H9 (cell line): ENCODE data around the gene MTG2. TPM values are rescaled to one million over a fixed set of nuclear protein-coding genes. Genes with fewer than 3 reads are reported as not detected.

Source experiments
- DNase-seq: peaks from one replicate; pipeline ENCODE4 v3.0.0-alpha.2; 2017
- H2AFZ ChIP-seq: one replicate; pipeline ENCODE4 v1.6.1; 2013; ENCODE audit warnings: mild to moderate bottlenecking, low read length, control low read depth, moderate library complexity
- H2AK5ac ChIP-seq: 2 replicates; pipeline ENCODE4 v1.6.1; 2013; ENCODE audit warnings: low read length, control low read depth, mixed read lengths; ENCODE audit not compliant: insufficient read length
- H2BK120ac ChIP-seq: one replicate; pipeline ENCODE4 v1.6.1; 2013; ENCODE audit warnings: low read depth, mild to moderate bottlenecking, low read length, control low read depth, inconsistent platforms; ENCODE audit not compliant: poor library complexity, severe bottlenecking
- H2BK12ac ChIP-seq: 2 replicates; pipeline ENCODE4 v1.6.1; 2013; ENCODE audit warnings: low read length, control low read depth, mixed read lengths, low read depth; ENCODE audit not compliant: insufficient read length
- H2BK15ac ChIP-seq: 2 replicates; pipeline ENCODE4 v1.6.1; 2013; ENCODE audit warnings: low read depth, low read length, control low read depth
- H2BK20ac ChIP-seq: one replicate; pipeline ENCODE4 v1.6.1; 2013; ENCODE audit warnings: low read depth, mild to moderate bottlenecking, low read length, control low read depth, inconsistent platforms; ENCODE audit not compliant: poor library complexity, severe bottlenecking
- H2BK5ac ChIP-seq: 2 replicates; pipeline ENCODE4 v1.6.1; 2013; ENCODE audit warnings: low read length, control low read depth, mixed read lengths; ENCODE audit not compliant: insufficient read length
- H3K14ac ChIP-seq: 2 replicates; pipeline ENCODE4 v1.6.1; 2013; ENCODE audit warnings: low read length, control low read depth; ENCODE audit not compliant: insufficient read depth
- H3K18ac ChIP-seq: 2 replicates; pipeline ENCODE4 v1.6.1; 2013; ENCODE audit warnings: low read depth, mild to moderate bottlenecking, mixed read lengths, low read length, control low read depth; ENCODE audit not compliant: insufficient read length
- H3K23ac ChIP-seq: 2 replicates; pipeline ENCODE4 v1.6.1; 2013; ENCODE audit warnings: low read length, control low read depth, mixed read lengths, low read depth; ENCODE audit not compliant: insufficient read length
- H3K23me2 ChIP-seq: 2 replicates; pipeline ENCODE4 v1.6.1; 2013; ENCODE audit warnings: low read depth, mild to moderate bottlenecking, mixed read lengths, low read length, control low read depth; ENCODE audit not compliant: insufficient read length, poor library complexity, severe bottlenecking
- H3K27ac ChIP-seq: 2 replicates; pipeline ENCODE4 v1.5.1; 2013; ENCODE audit warnings: low read length, control low read depth, mixed read lengths, low read depth; ENCODE audit not compliant: insufficient read length
- H3K27me3 ChIP-seq: 2 replicates; pipeline ENCODE4 v1.6.1; 2013; ENCODE audit warnings: low read length, control low read depth, inconsistent platforms; ENCODE audit not compliant: insufficient read depth
- H3K4ac ChIP-seq: 2 replicates; pipeline ENCODE4 v1.6.1; 2013; ENCODE audit warnings: low read depth, mild to moderate bottlenecking, control low read depth, inconsistent platforms, low read length, moderate library complexity
- H3K4me1 ChIP-seq: 2 replicates; pipeline ENCODE4 v1.6.1; 2013; ENCODE audit warnings: low read length, control low read depth, inconsistent platforms; ENCODE audit not compliant: insufficient read depth
- H3K4me2 ChIP-seq: 2 replicates; pipeline ENCODE4 v1.6.1; 2013; ENCODE audit warnings: low read length, control low read depth, mixed read lengths; ENCODE audit not compliant: insufficient read length, insufficient read depth
- H3K56ac ChIP-seq: 2 replicates; pipeline ENCODE4 v1.6.1; 2013; ENCODE audit warnings: low read depth, mild to moderate bottlenecking, mixed read lengths, low read length, control low read depth; ENCODE audit not compliant: insufficient read length
- H3K79me1 ChIP-seq: 2 replicates; pipeline ENCODE4 v1.6.1; 2013; ENCODE audit warnings: low read depth, mild to moderate bottlenecking, moderate library complexity, low read length, control low read depth, inconsistent platforms; ENCODE audit not compliant: insufficient read depth, poor library complexity, severe bottlenecking
- H3K79me2 ChIP-seq: 2 replicates; pipeline ENCODE4 v1.6.1; 2013; ENCODE audit warnings: low read length, control low read depth, inconsistent platforms; ENCODE audit not compliant: insufficient read depth
- H3K9ac ChIP-seq: 2 replicates; pipeline ENCODE4 v1.6.1; 2013; ENCODE audit warnings: low read length, control low read depth, mixed read lengths; ENCODE audit not compliant: insufficient read length; ENCODE audit errors: extremely low read depth
- H3K9me3 ChIP-seq: one replicate; pipeline ENCODE4 v1.6.1; 2013; ENCODE audit warnings: low read depth, low read length, inconsistent platforms; ENCODE audit not compliant: control insufficient read depth
- H3T11ph ChIP-seq: one replicate; pipeline ENCODE4 v1.6.1; 2013; ENCODE audit warnings: mild to moderate bottlenecking, low read length, control low read depth, inconsistent platforms
- H4K20me1 ChIP-seq: one replicate; pipeline ENCODE4 v1.6.1; 2013; ENCODE audit not compliant: control insufficient read depth, insufficient read length, insufficient read depth
- H4K5ac ChIP-seq: 2 replicates; pipeline ENCODE4 v1.6.1; 2013; ENCODE audit warnings: low read depth, mild to moderate bottlenecking, mixed read lengths, low read length, control low read depth; ENCODE audit not compliant: insufficient read length
- H4K8ac ChIP-seq: replicated peaks from 2 replicates; pipeline ENCODE4 v1.6.1; 2013; ENCODE audit warnings: low read length, control low read depth, mixed read lengths, low read depth; ENCODE audit not compliant: insufficient read length
- H4K91ac ChIP-seq: 2 replicates; pipeline ENCODE4 v1.6.1; 2013; ENCODE audit warnings: low read depth, mild to moderate bottlenecking, moderate library complexity, mixed read lengths, low read length, control low read depth; ENCODE audit not compliant: insufficient read length
- H3K27ac Mint-ChIP-seq, 3 experiments: 2 replicates in 2 of 3; 3 replicates in 1 of 3; pipeline ENCODE4 v1.8.0; 2020 to 2021; ENCODE audit warnings: mixed read lengths in 3 of 3, mild to moderate bottlenecking in 1 of 3, moderate library complexity in 1 of 3
- H3K27me3 Mint-ChIP-seq: 2 replicates; pipeline ENCODE4 v1.8.0; 2021; ENCODE audit warnings: low read depth, mild to moderate bottlenecking, moderate library complexity, mixed read lengths
- H3K36me3 Mint-ChIP-seq, 3 experiments: 2 replicates in 2 of 3; 3 replicates in 1 of 3; pipeline ENCODE4 v1.8.0; 2020 to 2021; ENCODE audit warnings: low read depth in 3 of 3, mixed read lengths in 3 of 3; ENCODE audit not compliant: insufficient read depth in 1 of 3
- H3K4me1 Mint-ChIP-seq, 2 experiments: 2 replicates each; pipeline ENCODE4 v1.8.0; 2020; ENCODE audit warnings: mixed read lengths in 2 of 2
- H3K4me3 Mint-ChIP-seq, 2 experiments: 2 replicates in 1 of 2; 3 replicates in 1 of 2; pipeline ENCODE4 v1.8.0; 2020 to 2021; ENCODE audit warnings: mild to moderate bottlenecking in 2 of 2, mixed read lengths in 2 of 2, moderate library complexity in 1 of 2
- H3K9me3 Mint-ChIP-seq, 2 experiments: 2 replicates in 1 of 2; 3 replicates in 1 of 2; pipeline ENCODE4 v1.8.0; 2020; ENCODE audit warnings: mild to moderate bottlenecking in 2 of 2, mixed read lengths in 2 of 2, moderate library complexity in 1 of 2
- WGBS: extraction: QIAGEN DNeasy Blood & Tissue Kit; methylation state at CpG from one replicate; pipeline ENCODE4 v1.1.7; 2013; ENCODE audit warnings: missing lambda C conversion rate, low lambda C conversion rate, mixed read lengths; ENCODE audit not compliant: insufficient read length; ENCODE audit errors: extremely low coverage; 5-methylcytosine and 5-hydroxymethylcytosine counted together
- total RNA-seq: library from RNA; stranded (reverse); gene quantifications from 2 replicates; pipeline ENCODE4 v1.2.1, GENCODE V29; 2021
- TF ChIP-seq, protein P1 (sequence below): fragments of 200-600 bp; sonication (generic); conservative IDR thresholded peaks from 3 replicates; pipeline ENCODE4 v1.8.0; 2021; ENCODE audit warnings: antibody characterized with exemption, mild to moderate bottlenecking

MTG2 gene
- total RNA-seq, 1 experiment from 2014 or later = 25.1 TPM

DNA sequence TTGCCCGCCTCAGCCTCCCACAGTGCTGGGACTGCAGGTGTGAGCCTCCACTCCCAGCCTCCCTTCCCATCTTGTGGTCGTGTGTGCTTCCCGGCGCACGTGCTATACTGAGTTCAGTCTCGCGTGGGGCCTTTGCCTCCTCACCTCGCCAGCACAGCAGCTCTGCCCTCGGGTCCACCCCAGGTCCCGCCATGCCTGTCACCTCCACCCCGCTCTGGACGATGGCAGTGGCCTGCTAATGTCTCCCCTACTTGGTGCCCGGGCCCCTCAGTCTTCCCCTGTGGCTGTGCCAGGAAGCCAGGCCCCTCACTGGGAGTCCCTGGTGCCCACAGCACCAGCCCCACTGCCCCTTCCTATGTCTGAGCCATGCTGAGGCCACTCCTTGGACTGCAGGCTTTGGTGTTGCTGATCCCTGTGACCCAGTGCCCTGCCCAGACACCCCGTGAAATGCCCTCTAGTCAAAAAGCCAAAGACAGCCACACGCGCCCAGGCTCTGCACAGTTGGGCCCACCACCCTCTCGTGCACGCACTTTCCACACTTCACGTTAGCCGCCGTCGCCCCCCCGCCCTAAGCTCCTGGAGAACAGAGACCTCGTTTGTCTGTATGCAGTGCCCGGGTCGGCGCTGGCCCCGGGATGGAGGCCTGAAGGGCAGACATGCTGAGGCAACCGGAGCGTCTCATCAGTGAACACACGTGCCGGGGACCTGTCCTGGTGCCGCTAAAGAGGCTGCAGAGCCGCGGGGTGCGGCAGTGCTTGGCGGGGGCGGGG is 23.0 kb downstream of the MTG2 start:
- Histone ChIP-seq H3K4me2 (no peak overlapping the region), H2BK120ac (no peak overlapping the region), H4K8ac (no peak overlapping the region), H3K56ac (no peak overlapping the region), H3T11ph (no peak overlapping the region), H3K23me2 (no peaks in the 10 kb centered on the region), H3K4ac (no peak overlapping the region), H4K20me1 (no peaks in the 10 kb centered on the region), H2BK5ac (no peak overlapping the region), H2AFZ (no peak overlapping the region), H2BK15ac (no peak overlapping the region), H4K91ac (no peak overlapping the region), H3K14ac (no peak overlapping the region; the same call in 1 of the 2 replicates), H2BK12ac (no peak overlapping the region), H3K27ac (no peak overlapping the region), H2BK20ac (no peak overlapping the region), H4K5ac (no peak overlapping the region), H3K9ac (no peak overlapping the region), H2AK5ac (no peak overlapping the region), H3K18ac (no peak overlapping the region), H3K27me3 (no peaks in the 10 kb centered on the region), H3K4me1 (no peaks in the 10 kb centered on the region), H3K79me2 (no peaks in the 10 kb centered on the region), H3K79me1 (no peaks in the 10 kb centered on the region), H3K9me3 (no peaks in the 10 kb centered on the region), H3K23ac (no peak overlapping the region)
- peaks cover 8 to 24% (median 22%) of the 10 kb centered on the region in 3 experiments; a peak in 6 of 7 replicates for H3K36me3 Mint-ChIP-seq
- H3K27me3 Mint-ChIP-seq = no peaks in the 10 kb centered on the region
- H3K4me3 Mint-ChIP-seq = no peak overlapping the region
- peaks cover 4 to 6% of the 10 kb centered on the region in 2 experiments for H3K4me1 Mint-ChIP-seq
- H3K27ac Mint-ChIP-seq = peak overlapping the region in 1 of 3 experiments; percentile 87; a peak in 1 of 7 replicates
- no peaks in the 10 kb centered on the region for H3K9me3 Mint-ChIP-seq
- no peak for DNase-seq
- WGBS = no CpG with 5 or more reads among the region's 38 CpGs
- TF ChIP-seq, protein P1, sequence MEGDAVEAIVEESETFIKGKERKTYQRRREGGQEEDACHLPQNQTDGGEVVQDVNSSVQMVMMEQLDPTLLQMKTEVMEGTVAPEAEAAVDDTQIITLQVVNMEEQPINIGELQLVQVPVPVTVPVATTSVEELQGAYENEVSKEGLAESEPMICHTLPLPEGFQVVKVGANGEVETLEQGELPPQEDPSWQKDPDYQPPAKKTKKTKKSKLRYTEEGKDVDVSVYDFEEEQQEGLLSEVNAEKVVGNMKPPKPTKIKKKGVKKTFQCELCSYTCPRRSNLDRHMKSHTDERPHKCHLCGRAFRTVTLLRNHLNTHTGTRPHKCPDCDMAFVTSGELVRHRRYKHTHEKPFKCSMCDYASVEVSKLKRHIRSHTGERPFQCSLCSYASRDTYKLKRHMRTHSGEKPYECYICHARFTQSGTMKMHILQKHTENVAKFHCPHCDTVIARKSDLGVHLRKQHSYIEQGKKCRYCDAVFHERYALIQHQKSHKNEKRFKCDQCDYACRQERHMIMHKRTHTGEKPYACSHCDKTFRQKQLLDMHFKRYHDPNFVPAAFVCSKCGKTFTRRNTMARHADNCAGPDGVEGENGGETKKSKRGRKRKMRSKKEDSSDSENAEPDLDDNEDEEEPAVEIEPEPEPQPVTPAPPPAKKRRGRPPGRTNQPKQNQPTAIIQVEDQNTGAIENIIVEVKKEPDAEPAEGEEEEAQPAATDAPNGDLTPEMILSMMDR = no peak
